ENCODE measurements around the gene MYRIP.

GRCh38 chr3:40162616-40163015, 353.2 kb downstream of the MYRIP start:
- no peak for TF ChIP-seq CTCF (conservative IDR thresholded peaks at IDR 0.05; ENCODE audit: low read depth, low read length)
- TF ChIP-seq EZH2 (IDR thresholded peaks at IDR 0.05; ENCODE audit: low read length, unreplicated experiment), result no peak
